Measurements from ENCODE around the gene NR1D2.

NR1D2 gene

DNA sequence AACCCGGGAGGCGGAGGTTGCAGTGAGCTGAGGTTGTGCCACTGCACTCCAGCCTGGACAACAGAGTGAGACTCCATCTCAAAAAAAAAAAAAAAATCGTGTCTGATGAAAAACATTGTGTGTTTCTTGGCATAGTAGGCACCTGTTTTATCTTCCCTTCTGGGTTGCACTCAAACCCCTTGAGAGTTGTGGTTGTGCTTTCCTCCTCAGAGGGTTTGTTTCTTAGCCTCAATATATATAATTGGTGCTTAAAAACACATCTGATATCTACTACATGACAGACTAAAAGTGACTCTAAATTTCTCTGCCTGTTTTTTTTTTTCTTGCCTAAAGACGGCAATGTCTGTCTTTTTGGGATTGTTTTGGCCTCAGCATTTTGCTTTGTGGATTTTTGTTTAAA is 7.6 kb downstream of the NR1D2 start:
- H3K4me3 ChIP-seq (ENCODE audit: low read depth, low read length): peak overlapping the region; percentile 5; the same call in 1 of the 2 replicates
- TF ChIP-seq, protein P1, sequence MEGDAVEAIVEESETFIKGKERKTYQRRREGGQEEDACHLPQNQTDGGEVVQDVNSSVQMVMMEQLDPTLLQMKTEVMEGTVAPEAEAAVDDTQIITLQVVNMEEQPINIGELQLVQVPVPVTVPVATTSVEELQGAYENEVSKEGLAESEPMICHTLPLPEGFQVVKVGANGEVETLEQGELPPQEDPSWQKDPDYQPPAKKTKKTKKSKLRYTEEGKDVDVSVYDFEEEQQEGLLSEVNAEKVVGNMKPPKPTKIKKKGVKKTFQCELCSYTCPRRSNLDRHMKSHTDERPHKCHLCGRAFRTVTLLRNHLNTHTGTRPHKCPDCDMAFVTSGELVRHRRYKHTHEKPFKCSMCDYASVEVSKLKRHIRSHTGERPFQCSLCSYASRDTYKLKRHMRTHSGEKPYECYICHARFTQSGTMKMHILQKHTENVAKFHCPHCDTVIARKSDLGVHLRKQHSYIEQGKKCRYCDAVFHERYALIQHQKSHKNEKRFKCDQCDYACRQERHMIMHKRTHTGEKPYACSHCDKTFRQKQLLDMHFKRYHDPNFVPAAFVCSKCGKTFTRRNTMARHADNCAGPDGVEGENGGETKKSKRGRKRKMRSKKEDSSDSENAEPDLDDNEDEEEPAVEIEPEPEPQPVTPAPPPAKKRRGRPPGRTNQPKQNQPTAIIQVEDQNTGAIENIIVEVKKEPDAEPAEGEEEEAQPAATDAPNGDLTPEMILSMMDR (IDR thresholded peaks at IDR 0.05; ENCODE audit: insufficient read depth, low read depth, low read length, missing control alignments): no peak
- DNase-seq (ENCODE audit: low read depth): peak; percentile 79

- TF ChIP-seq, protein P1 (IDR thresholded peaks at IDR 0.05; ENCODE audit: insufficient read depth, low read depth, low read length, missing control alignments): no peak
- H3K4me3 ChIP-seq (ENCODE audit: low read depth, low read length): no peak overlapping the region
- DNase-seq (ENCODE audit: low read depth): no peak
Observed at GRCh38 chr3:23953523-23953922, 8.4 kb downstream of the NR1D2 start.

DNA sequence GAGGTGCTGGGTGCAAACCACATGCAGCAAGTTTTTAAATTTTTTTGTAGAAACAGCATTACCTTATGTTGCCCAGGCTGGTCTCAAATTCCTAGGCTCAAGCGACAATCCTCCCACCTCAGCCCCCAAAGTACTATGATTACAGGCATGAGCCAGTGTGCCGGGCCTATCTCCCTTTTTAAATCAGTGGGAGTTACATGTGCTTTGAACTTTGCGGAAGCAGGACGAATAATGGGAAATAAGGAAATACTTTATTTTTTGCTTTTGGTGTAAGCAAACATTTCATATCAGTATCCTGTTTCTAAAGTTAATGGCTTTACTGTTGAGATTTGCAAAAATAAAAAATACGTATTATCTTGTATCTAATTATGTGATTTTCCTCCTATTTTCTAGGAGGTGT is 9.1 kb downstream of the NR1D2 start:
- H3K4me3 ChIP-seq (ENCODE audit: low read depth, low read length): no peak overlapping the region
- TF ChIP-seq, protein P1 (IDR thresholded peaks at IDR 0.05; ENCODE audit: insufficient read depth, low read depth, low read length, missing control alignments): no peak
- DNase-seq (ENCODE audit: low read depth): no peak

GRCh38 chr3:23956701-23957100 is 11.6 kb downstream of the NR1D2 start:
- no peak overlapping the region for H3K4me3 ChIP-seq (ENCODE audit: low read depth, low read length)
- TF ChIP-seq, protein P1 (IDR thresholded peaks at IDR 0.05; ENCODE audit: insufficient read depth, low read depth, low read length, missing control alignments): no peak
- DNase-seq (ENCODE audit: low read depth): no peak

GRCh38 chr3:23959135-23959900 is 14.2 kb downstream of the NR1D2 start:
- TF ChIP-seq, protein P1 (IDR thresholded peaks at IDR 0.05; ENCODE audit: insufficient read depth, low read depth, low read length, missing control alignments): no peak
- DNase-seq (ENCODE audit: low read depth): no peak
- no peak overlapping the region for H3K4me3 ChIP-seq (ENCODE audit: low read depth, low read length)

DNA sequence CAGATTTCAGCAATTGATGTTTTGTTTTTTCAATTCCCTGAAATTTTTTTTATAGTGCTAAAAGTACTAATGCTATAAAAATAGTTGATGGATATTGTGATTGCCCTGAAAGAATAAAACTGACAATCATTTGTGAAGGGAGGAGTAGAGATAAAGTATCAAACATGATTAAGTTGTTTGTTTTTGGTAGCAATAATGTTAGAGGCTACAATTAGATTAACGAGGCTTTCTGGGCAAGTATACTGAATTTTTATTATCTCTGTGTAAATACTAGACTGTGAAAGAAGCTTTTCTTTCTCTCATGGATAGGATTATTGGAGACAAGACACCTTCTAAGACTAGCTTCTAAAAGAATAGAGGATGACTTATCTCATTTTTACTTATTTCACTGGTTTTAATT is 15.6 kb downstream of the NR1D2 start:
- TF ChIP-seq, protein P1 (IDR thresholded peaks at IDR 0.05; ENCODE audit: insufficient read depth, low read depth, low read length, missing control alignments): no peak
- no peak for DNase-seq (ENCODE audit: low read depth)
- H3K4me3 ChIP-seq (ENCODE audit: low read depth, low read length): no peak overlapping the region

GRCh38 chr3:23961066-23961465 is 16.0 kb downstream of the NR1D2 start:
- no peak for DNase-seq (ENCODE audit: low read depth)
- TF ChIP-seq, protein P1 (IDR thresholded peaks at IDR 0.05; ENCODE audit: insufficient read depth, low read depth, low read length, missing control alignments): no peak
- no peak overlapping the region for H3K4me3 ChIP-seq (ENCODE audit: low read depth, low read length)

Measured in GM12865 (cell line).